Omental fat pad (tissue), 4 donors: ENCODE results near the gene C1orf210. TPM values are rescaled to one million over a fixed set of nuclear protein-coding genes. Genes with fewer than 3 reads are reported as not detected.

Experiments used
- ATAC-seq: fragments of 150-250 bp; one replicate; pipeline ENCODE4 v1.9.1; 2016; ENCODE audit warnings: mild to moderate bottlenecking, moderate library complexity; ENCODE audit not compliant: low FRiP score
- DNase-seq: peaks from one replicate; pipeline ENCODE4 v3.0.0-alpha.2; 2019; ENCODE audit warnings: low spot score
- total RNA-seq, 4 donors: library from RNA; depleted of rRNA; stranded (reverse); fragments of >200 nt; gene quantifications; one replicate each; pipeline ENCODE4 v1.1.0, GENCODE V29; 2016
- TF ChIP-seq, protein P1 (sequence below), 3 donors: fragments of 450-650 bp; IDR thresholded peaks; one replicate each; pipeline ENCODE4 v1.5.1; 2016 to 2017; ENCODE audit warnings: antibody characterized with exemption in 3 of 3, mild to moderate bottlenecking in 3 of 3, moderate library complexity in 2 of 3

Gene C1orf210
- total RNA-seq, 4 donors from 2014 or later = not detected

DNA sequence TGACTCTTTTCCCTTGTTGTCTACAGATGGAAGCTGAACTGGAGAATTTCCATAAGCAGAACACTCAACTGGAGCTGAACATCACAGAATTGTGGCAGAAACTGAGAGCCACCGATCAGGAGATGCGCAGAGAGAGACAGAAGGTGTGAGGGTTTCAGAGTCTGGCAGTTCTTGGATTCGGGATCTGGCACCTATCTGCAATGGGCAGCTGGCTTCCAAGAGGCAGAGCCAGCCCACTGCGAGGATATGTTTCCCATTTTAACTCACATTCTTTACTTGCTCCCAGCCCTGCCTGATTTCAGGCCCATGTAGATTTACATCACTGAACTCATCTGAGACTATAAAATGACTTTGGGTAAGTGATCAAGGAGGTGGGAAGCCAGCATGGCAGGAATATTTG is 52.9 kb downstream of the C1orf210 start:
- no peak for ATAC-seq
- TF ChIP-seq, protein P1, sequence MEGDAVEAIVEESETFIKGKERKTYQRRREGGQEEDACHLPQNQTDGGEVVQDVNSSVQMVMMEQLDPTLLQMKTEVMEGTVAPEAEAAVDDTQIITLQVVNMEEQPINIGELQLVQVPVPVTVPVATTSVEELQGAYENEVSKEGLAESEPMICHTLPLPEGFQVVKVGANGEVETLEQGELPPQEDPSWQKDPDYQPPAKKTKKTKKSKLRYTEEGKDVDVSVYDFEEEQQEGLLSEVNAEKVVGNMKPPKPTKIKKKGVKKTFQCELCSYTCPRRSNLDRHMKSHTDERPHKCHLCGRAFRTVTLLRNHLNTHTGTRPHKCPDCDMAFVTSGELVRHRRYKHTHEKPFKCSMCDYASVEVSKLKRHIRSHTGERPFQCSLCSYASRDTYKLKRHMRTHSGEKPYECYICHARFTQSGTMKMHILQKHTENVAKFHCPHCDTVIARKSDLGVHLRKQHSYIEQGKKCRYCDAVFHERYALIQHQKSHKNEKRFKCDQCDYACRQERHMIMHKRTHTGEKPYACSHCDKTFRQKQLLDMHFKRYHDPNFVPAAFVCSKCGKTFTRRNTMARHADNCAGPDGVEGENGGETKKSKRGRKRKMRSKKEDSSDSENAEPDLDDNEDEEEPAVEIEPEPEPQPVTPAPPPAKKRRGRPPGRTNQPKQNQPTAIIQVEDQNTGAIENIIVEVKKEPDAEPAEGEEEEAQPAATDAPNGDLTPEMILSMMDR (IDR thresholded peaks at IDR 0.05) = no peak
- DNase-seq = no peak

DNA sequence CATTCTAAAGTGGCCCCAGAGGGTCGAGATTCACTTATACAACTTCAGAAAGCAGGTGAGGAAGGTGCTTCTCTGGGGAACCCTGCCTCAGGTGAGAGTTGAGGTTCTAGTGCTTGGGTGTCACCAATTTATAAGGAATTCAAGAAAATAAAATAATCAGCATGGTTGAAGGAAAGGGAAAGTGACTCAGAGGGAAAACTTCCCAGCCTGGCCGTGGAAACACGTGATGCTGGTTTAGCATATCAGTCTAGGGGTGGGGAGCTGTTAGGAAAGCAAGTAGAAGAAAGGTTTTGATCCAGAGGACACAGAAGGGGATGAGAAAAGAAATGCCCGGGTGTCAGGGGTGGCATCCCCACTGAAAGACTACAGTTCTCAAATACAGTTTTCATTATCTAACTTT is 53.3 kb downstream of the C1orf210 start:
- DNase-seq (no peak), ATAC-seq (peak; percentile 65)
- TF ChIP-seq, protein P1 (IDR thresholded peaks at IDR 0.05) = no peak

Other genes with a start within 250 kb of the C1orf210 start
- gene EBNA1BP2, start 113.3 kb downstream of the C1orf210 start, total RNA-seq = 100 to 1,000 TPM in 1 of 4 donors, 10 to 100 TPM in 3; 41.5 to 110 (median 49.9) TPM
- gene CFAP57, start 113.3 kb downstream of the C1orf210 start, total RNA-seq = under 1 TPM in 2 of 4 donors, not detected in 2; 0.12 to 0.46 TPM
- 1 to 10 TPM in 1 of 4 donors, under 1 TPM in 1, not detected in 2; 0.24 to 1.0 TPM for gene TMEM125, start 15.6 kb downstream of the C1orf210 start, total RNA-seq
- 100 to 1,000 TPM in 1 of 4 donors, 10 to 100 TPM in 3; 15.2 to 156 (median 44.6) TPM for gene TIE1, start 15.4 kb upstream of the C1orf210 start, total RNA-seq
- gene MPL, start 52.2 kb upstream of the C1orf210 start, total RNA-seq = under 1 TPM in 2 of 4 donors, not detected in 2; 0.36 to 0.44 TPM
- 1 to 10 TPM in 2 of 4 donors, under 1 TPM in 2; 0.38 to 3.0 (median 1.6) TPM for gene CDC20, start 73.4 kb upstream of the C1orf210 start, total RNA-seq
- 100 to 1,000 TPM in 1 of 4 donors, 10 to 100 TPM in 3; 56.4 to 124 (median 78.2) TPM for gene ELOVL1, start 82.4 kb upstream of the C1orf210 start, total RNA-seq
- 10 to 100 TPM; 26.3 to 51.4 (median 37.1) TPM for gene MED8, start 104.2 kb upstream of the C1orf210 start, total RNA-seq
- gene SZT2, start 104.3 kb upstream of the C1orf210 start, total RNA-seq = 10 to 100 TPM; 26.4 to 61.9 (median 36.7) TPM
- 10 to 100 TPM; 39.5 to 59.0 (median 53.2) TPM for gene HYI, start 168.3 kb upstream of the C1orf210 start, total RNA-seq
- 100 to 1,000 TPM in 3 of 4 donors, 10 to 100 TPM in 1; 79.1 to 176 (median 139) TPM for gene PTPRF, start 245.3 kb upstream of the C1orf210 start, total RNA-seq